Daoy (cell line): ENCODE data around the gene CPLANE1. TPM values are rescaled to one million over a fixed set of nuclear protein-coding genes. Genes with fewer than 3 reads are reported as not detected.
"Not testable (repeated sequence)": the region's sequence is repeated elsewhere in the genome, so short reads cannot be mapped to it uniquely, and the experiment has no call there.

ENCODE experiments used
- DNase-seq: peaks from one replicate; pipeline ENCODE4 v3.0.0-alpha.2; 2015; ENCODE audit warnings: low read depth
- total RNA-seq: library from RNA; depleted of rRNA; stranded (reverse); fragments of >200 nt; shearing (Covaris generic); gene quantifications from 2 replicates; pipeline ENCODE4 v1.2.3, GENCODE V29; 2014

Gene CPLANE1
- total RNA-seq, 1 experiment from 2014 or later, result 5.1 TPM

DNA sequence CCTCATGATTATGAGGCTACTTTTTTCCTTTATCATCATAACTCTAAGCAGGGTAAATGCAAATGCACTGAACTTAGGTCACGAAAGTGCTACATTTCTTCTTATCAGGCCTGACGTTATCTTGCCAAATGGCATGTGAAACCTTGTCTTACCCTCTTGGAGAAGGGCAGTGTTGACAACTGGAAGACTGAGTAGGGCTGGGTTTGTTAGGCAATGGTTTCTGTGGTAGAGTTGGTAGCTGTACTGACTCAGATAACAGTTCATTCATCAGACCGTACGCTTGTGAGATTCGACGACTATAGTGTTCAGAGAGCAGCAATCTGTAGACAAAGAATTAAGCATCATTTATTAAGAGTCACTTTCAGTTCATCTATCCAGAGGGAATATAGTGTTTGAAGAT lies 127.7 kb downstream of the CPLANE1 start:
- no peak for DNase-seq

DNA sequence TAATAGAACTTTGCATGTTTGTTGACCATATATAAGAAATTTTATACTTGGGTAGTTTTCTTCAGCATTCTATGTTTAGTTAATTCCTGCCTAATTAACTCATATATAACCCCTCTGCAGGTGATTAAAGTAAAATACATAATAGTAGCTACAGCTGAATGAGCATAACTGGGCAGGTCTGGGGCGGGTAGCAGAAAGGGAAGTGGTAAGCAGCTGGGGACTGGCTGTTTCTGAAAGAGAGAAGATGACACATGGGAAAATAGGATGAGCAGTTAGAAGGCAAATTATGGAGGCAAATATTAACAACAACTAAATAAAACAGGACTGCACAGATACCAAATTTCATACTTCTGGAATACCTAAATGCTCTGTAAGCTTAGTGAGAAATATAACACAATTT lies 128.1 kb downstream of the CPLANE1 start:
- DNase-seq, result no peak

DNA sequence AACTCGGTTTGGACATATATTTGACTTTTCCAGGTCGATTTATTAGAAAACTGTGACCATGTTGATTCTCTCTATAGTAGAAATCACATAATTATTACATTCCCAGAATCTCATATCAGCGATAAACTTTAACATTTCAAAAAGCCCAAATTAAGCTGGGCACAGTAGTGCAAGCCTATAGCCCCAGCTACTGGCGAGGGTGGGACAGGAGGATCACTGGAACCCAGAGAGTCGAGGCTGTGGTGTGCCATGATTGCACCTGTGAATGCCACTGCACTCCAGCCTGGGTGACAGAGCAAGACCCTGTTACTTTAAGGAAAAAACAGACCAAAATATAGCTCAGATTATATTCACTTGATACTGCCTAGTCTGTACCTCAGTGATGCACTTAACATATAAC lies 128.9 kb downstream of the CPLANE1 start:
- DNase-seq, result no peak

DNA sequence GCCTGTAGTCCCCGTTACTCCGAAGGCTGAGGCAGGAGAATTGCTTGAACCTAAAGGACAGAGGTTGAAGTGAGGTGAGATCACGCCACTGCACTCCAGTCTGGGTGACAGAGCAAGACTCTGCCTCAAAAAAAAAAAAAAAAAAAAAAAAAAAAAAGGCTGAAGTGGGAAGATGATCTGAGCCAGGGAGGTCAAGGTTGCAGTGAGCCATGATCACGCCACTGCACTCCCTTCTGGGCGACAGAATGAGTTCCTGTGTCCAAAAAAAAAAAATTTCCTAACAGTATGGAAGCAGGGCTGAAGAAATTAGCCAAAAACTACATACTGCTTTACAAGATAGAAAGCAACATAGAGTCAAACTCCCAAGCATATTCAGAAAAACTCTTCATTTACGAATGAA lies 132.8 kb downstream of the CPLANE1 start:
- DNase-seq, result no peak

DNA sequence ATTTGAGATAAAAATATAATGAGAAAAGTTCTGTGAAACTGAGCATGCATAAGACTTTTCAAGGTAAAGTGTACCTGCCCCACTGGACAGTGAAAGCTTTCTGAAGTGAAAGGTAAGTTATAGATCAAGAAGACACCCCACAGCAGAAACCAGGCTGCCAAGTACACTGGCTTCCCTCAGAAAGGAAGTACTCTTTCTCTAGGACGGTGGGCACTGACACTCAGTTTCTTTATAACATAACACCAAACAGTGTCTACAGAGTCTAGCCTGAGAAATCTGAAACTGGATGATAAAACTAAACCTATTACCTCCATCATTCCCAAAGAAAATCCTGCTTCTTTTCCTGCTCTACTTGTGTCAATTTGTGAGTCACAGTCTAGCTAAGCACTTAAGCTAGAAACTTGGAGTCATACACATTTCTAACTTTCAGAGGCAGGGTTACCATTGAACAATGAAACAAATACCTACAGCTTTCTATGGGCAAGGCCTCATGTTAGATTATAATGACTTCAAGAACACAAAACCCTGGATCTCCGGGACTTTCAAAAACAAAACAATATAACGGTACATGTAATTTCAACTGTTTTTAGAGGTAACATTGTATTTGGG lies 136.7 kb downstream of the CPLANE1 start:
- DNase-seq, result no peak

DNA sequence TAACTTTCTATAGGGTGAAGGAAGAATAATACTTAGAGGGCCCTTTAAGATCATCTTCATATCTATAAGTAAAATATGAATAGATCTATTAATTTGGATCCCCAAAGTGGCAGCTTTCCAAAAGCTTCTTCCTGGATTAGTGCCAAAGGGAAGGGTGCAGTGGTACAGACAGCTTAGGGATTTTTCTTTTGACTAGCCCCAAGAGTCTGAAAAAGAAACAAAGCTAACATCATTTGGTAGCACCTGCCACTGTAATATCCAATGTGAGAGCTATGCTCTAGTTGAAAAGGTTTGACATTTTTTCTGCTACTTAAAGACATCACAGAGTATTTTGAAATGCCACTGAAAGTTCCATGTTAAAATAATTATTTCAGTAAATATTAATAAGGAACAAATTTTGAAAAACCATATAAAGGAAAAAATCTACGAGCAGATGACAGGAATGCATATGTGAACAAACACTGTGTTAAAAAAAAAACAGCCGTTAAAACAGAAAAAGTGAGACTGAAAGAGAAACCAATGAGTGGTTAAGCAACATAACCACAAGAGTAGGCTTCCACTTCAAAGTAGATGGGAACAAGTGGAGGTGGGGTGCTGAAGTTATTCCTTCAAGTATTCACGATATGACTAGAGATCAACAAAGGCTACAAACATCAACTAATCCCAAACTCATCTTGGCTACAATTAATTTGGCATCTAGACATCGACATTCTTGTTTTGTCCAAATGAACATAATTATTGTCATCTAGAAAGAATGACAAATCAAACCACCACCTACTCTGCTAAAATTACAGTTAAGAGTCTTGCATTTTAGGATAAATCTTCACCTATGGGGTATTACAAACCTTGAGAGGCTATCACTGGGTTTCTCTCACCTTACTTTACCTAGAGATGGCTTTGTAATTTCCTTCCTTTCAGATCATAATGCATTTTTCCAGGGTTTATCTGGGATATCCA lies 137.5 kb downstream of the CPLANE1 start:
- DNase-seq, result no peak

DNA sequence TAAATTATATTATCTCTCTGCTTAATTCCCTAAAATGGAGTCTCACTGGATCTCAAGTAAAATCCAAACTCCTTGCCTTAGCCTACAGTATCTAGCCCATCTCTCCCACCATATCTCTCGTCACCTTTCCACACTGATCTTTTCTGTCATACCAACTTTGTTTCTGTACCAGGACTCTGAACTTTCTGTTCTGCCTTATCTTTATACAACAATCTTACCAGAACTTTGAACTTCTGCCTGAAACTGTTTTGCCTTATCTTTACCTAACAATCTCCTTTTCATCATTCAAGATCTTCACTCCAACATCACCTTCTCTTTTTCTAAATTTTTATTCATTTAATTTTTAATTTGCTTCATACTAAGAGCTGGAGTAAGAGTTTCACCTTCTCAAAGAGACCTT lies 139.0 kb downstream of the CPLANE1 start:
- DNase-seq, result no peak

DNA sequence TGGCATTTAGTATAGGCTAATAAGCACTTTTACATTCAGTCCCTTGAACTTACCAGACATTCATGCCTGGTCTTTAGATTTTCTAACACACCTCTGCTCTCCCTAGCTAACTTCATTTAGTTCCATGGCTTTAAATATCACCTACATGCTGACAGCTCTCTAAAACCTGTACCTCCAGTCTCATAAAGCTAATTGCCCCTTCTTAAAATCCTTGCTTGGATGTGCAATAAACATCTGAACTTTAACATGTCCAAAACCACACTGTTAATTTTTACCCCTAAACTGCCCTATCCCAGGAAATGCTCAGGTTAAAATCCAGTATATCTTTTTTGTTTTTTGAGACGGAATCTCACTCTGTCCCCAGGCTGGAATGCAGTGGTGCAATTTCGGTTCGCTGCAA lies 139.8 kb downstream of the CPLANE1 start:
- no peak for DNase-seq

DNA sequence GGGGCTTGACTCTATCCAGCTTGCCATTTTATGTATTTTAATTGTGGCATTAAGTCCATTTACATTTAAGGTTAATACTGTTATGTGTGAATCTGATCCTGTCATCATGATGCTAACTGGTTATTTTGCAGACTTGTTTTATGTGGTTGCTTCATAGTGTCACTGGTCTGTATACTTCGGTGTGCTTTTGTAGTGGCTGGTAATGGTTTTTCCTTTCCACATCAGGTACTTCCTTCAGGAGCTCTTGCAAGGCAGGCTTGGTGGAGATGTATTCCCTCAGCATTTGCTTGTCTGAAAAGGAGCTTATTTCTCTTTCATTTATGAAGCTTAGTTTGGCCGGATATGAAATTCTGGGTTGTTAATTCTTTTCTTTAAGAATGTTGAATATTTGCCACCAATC lies 145.9 kb downstream of the CPLANE1 start:
- no peak for DNase-seq

DNA sequence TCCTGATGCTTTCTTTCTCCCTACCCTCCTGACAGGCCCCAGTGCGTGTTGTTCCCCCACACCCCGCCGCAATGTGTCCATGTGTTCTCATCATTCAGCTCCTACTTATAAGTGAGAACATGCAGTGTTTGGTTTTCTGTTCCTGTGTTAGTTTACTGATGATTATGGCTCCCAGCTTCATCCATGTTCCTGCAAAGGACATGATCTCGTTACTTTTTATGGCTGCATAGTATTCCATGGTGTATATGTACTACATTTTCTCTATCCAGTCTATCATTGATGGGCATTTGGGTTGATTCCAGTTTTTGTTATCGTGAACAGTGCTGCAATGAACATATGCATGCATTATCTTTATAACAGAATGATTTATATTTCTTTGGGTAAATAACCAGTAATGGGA lies 149.9 kb downstream of the CPLANE1 start:
- not testable (repeated sequence) for DNase-seq

DNA sequence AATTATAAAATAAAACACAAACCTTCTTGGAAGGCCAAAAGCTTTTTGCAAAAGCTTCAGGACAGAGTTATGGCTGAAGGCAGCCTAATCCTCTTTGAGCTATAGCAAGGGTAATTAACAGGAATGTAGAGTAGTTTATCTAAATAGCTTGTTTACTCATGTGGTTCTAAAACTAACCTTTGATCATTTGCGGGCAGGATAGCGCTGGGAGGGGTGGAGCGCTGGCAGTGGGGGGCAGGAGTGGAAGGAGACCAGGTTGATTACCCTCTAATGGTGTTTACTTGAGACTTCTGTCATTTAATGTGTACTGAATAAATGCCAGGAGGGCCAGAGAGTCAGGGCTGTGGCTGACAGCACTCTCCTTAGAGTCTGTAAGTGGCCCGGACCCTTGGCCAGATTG lies 155.4 kb downstream of the CPLANE1 start:
- DNase-seq, result not testable (repeated sequence)

DNA sequence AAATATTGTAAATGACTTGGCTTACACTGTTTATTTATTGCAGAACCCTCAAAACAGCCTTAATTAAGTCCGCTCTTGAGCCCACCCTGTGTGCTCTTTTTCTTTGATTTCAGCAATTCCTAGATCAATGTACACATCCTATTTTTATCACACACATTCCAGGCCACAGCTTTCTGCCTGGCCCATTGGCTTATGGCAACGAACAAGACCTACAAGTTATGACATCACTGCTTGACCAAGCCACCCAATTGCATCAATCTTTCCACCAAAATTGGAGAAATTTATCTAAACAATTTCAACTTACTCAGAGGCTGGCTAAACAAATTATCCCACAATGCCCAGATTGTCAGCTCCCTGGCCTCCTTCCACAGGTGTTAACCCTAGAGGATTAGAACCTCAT lies 158.4 kb downstream of the CPLANE1 start:
- no peak for DNase-seq

DNA sequence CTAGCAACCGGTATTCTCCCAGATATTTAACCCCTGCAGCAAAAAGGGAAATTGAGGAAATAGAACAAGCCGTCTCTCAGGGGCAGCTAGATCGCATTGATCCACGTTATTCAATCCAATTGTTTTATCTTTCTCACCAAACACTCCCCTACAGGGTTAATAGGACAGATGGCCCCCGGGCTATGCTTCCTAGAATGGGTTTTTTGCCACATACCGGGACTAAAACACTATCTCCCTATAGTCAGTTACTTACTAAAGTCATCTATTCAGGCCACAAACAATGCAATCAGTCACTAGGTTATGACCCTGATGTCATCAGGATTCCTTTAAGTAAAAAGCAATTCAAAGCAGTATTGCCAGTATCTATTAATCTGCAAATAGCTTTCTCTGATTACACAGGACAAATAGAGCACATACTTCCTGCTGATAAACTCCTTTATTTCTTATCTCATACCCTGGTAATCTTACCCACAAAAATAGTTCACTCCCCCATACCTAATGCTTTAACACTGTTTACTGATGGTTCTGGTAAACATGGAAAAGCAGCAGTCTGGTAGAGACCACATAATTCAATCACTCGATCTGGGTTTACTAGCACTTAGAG lies 159.0 kb downstream of the CPLANE1 start:
- DNase-seq, result no peak

DNA sequence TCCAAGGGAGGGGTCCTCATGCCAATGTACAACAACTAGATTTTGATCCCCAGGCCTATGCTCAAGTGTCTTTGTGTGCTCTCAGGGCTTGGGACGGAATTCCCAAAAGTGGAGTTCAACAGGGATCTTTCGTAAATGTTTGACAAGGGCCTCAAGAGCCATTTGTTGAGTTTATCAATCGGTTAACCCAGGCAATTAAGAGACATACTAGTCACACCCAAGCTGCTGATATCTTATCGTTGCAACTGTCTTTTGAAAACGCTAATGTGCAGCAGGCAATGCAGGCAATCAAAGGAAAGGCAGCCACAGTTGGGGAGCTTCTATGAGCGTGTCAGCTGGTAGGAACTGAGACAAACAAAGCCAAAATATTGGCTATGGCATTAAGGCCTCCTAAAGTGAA lies 161.2 kb downstream of the CPLANE1 start:
- DNase-seq, result no peak

DNA sequence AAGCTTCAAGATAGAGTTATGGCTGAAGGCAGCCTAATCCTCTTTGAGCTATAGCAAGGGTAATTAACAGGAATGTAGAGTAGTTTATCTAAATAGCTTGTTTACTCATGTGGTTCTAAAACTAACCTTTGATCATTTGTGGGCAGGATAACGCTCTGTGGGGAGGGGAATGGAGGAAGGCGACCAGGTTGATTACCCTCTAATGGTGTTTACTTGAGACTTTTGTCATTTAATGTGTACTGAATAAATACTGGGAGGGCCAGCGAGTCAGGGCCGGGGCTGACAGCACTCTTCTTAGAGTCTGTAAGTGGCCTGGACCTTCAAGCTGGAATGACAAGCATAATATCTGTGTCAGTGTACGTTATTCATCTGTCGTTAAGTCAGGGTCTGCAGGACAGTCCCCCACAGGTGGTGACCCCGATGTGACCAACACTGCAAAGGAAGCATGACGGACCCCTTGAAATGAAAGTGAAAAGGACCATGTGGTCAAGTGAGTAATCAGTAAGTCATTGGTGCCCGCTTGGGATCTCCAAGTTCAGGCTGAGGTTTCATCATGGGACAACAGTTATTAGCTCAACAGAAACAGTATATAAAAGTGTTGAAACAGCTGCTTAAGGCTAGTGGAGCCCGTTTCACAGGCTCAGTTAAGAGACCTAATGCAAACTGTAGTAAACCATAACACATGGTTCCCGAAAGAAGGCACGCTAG lies 162.6 kb downstream of the CPLANE1 start:
- DNase-seq, result peak; percentile 18

DNA sequence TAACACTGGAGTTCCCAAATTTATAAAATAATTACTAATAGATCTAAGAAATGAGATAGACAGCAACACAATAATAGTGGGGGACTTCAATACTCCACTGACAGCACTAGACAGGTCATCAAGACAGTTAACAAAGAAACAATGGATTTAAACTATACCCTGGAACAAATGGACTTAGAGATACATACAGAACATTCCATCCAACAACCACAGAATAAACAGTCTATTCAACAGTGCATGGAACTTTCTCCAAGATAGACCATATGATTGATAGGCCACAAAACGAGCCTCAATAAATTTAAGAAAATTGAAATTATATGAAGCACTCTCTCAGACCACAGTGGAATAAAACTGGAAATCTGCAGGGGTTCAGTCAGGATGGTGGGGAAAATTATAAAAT lies 163.2 kb downstream of the CPLANE1 start:
- DNase-seq, result not testable (repeated sequence)

DNA sequence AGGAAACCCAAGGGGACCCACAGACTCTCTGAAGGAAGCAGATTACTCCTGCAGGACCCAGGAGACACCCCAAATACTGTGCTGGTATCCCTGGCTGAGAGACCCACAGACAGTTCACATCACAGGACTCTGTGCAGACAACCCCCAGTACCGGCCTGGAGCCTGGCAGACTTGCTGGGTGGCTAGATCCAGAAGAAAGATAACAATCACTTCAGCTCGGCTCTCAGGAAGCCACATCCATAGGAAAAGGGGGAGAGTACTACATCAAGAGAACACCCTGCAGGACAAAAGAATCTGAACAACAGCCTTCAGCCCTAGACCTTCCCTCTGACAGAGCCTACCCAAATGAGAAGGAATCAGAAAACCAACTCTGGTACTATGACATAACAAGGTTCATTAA lies 166.2 kb downstream of the CPLANE1 start:
- DNase-seq, result not testable (repeated sequence)

DNA sequence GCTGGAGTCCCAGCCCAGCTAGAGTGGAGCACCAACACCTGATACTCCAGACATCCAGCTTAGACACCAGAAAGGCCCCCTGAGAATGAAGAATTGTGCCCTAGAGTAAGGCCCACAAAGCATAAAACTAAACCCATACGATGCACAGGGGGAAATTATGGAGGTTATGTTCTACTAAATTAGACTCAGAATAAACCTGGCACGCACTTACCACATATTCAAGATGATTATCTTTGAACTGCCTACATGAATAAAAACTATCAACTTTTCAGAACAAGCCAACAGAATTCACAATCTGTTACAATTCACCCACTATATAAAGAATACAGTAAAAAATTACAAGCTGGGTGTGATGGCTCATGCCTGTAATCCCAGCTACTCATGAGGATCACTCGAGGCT lies 168.5 kb downstream of the CPLANE1 start:
- no peak for DNase-seq

DNA sequence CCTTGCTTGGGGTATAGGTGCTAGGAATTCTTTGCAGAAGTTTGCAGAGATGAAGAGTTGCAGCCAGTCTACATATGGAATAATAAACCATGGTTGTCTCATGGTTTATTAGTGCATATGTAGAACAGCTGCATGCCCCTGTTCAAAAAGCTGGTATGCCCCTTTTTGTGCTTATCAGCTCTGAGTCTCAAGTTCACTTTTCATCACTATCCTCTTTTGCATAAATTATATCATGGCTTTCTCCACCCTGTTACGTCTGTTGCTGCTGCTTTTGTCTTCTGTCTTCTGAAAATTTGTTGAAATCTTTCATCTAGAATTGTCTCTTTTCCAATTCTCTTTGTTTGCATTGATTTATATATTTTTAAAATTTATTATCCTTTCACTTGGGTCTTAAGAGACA lies 172.0 kb downstream of the CPLANE1 start:
- no peak for DNase-seq

DNA sequence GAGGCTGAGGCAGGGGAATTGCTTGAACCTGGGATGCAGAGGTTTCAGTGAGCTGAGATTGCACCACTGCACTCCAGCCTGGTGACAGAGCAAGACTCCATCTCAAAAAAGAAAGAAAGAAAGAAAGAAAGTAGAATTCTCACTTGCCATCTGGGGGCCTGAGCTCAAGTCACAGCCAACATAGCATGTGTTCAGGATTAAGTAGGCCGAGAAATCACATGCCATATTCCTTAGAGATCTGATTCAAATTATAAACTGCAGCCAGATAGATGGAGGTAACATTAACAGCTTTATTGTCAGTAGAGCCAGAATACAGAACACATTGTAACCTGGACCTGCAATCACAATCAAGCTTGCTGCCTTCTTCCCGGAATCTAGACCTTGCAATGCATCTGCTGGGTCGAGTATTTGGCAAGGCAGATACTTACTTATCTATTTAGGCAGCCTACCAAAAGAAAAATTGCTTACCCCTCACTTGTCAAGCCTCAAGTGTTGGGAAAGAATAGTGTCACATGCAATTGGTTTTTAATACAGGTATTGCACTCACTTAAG lies 173.7 kb downstream of the CPLANE1 start:
- no peak for DNase-seq

DNA sequence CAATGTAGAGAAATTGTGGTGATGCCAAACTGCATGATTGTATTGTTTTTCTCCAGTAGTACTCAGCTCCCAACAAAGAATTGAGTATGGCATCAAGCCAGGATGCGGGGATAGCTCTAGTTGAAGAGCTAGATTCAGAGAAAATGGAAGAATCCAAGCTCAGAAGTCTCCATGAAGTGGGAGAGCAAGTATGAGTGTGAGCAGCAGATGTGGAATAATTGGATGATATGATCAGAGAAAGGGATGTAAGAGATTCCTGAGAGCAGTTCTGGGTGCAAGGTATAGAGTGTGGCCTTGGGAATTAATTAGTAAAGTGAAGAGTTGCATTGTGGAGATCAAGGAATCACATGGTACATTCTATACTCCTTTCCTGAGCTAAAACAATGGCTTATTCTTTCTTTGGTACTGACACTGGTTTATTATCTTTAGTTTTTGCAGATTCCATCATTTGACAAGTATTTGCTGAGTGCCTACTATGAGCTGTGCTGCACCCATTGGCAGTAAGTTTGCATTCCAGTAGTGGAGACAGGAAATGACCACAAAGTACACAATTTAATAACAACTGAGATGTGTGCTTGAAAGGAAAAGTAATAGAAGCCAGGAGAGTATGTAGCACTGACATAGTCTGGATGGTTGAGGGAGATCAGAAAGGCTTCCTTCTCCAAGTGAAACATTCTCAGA lies 177.1 kb downstream of the CPLANE1 start:
- peak; percentile 35 for DNase-seq
